ENCODE measurements around the gene SLC39A3. TPM values are rescaled to one million over a fixed set of nuclear protein-coding genes. Genes with fewer than 3 reads are reported as not detected.

Gene SLC39A3
- total and polyA plus RNA-seq, 12 donors, result 25.1 to 75.8 (median 41.8) TPM

GRCh38 chr19:2719232-2719735, 20.5 kb downstream of the SLC39A3 start:
- no peak for DNase-seq
- intact Hi-C loops (cut with DNase I), result no loop called here
- TF ChIP-seq POLR2A (IDR thresholded peaks at IDR 0.05), result no peak
- no peak for TF ChIP-seq CTCF (IDR thresholded peaks at IDR 0.05)
- Histone ChIP-seq H3K4me1 (replicated peaks in 1 of 2) (peaks cover 12 to 24% of the 10 kb centered on the region in 2 donors), H3K27ac (no peak overlapping the region), H3K27me3 (no peaks in the 10 kb centered on the region), H3K36me3 (replicated peaks in 1 of 2) (no peaks in the 10 kb centered on the region), H3K9me3 (replicated peaks in 1 of 3) (no peaks in the 10 kb centered on the region), H3K4me3 (no peak overlapping the region)
- WGBS, 4 donors, result 54 to 71% (median 63%) methylated on average over 4 to 7 of the region's 7 CpGs

DNA sequence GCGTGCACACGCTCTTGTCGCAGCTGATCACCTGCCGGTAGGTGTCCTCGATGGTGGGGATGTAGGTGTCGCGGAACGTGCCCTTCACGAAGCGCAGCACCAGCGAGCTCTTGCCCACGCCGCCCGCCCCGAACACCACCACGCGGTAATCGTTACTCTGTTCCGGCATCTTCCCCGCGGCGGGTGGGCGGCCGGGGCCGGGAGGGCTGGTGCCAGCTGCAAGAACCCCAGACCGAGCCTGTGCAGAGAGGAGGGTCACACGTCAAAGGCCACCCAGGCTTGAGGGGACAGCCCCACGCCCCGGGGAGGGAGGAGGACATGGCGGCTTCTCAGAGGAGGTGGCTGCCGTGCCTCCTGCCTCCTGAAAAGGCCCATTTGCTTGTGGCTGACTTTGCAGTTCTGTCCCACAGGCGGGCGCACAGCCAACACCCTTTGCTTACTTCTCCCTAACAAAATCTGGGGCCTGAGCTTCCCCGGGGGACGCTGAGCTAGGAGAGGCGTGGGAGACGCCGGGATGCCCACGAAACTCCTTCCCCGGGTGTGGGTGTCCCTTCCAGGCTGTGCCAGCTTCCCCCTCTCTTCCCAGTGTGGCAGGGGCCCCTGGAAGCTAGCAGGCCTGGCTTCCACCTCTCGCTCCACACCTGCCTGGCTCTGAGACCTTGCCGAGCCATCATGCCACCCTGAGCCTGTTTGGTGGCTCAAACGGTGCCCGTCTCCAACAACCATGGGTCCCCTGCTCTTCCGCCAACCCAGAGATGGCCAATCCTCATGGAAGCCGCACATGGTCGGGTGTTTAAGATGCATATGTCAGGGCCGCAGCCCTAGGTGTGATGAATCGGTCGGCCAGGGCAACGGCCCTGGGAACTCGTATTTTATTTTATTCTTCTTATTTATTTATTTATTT, 21.9 kb downstream of the SLC39A3 start:
- TF ChIP-seq POLR2A (IDR thresholded peaks at IDR 0.05) (no peak), CTCF (IDR thresholded peaks at IDR 0.05) (no peak)
- peak in 1 of 7 donors; percentile 16 for DNase-seq
- H3K27ac ChIP-seq, result no peak overlapping the region
- H3K9me3 ChIP-seq (replicated peaks in 1 of 3), result no peaks in the 10 kb centered on the region
- intact Hi-C loops (cut with DNase I), result no loop called here
- H3K36me3 ChIP-seq (replicated peaks in 1 of 2), result no peaks in the 10 kb centered on the region
- peaks cover 3 to 15% of the 10 kb centered on the region in 2 donors for H3K4me1 ChIP-seq (replicated peaks in 1 of 2)
- no peak overlapping the region for H3K4me3 ChIP-seq
- H3K27me3 ChIP-seq, result no peaks in the 10 kb centered on the region
- WGBS, 4 donors, result 84 to 90% (median 88%) methylated on average over 27 to 52 of the region's 52 CpGs

DNA sequence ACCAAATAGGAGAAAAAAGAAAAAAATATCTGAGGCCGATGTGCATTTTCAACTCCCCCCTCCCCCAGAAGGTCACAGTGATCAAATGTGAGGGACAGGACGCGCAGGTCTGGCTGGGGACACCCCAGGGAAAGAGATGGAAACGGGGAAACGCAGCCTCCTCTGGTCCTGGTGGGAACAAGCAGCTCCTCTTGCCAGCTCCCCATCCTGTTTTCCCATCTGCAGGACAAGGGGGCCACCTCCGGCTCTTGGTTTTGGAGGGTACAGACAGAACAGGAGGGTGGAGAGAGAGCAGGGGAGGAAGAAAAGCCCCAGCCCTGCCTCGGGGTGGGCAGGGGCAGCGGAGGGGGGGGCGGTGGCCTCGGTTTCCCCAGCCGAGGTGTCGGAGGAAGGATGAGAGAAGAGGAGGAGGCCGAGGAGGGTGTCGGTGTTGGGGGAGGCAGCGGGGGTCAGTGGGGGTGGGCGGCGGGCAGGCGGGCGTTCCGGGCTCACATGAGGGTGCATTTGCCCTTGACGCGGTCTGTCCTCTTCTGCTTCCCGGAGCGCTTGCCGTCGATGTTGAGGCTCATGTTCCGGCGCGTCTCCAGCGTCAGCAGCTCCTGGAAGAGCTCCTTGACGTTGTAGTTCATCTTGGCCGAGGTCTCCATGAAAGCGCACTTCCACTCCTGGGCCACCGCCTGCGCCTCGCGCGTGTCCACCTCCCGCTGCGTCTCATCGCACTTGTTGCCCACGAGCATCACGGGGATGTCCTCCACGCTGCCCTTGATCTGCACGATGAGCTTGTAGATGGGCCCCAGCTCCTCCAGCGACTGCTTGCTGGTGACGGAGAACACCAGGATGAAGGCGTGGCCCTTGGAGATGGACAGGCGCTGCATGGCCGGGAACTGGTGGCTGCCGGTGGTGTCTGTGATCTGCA, 22.8 kb downstream of the SLC39A3 start:
- TF ChIP-seq POLR2A (IDR thresholded peaks at IDR 0.05) (no peak), CTCF (IDR thresholded peaks at IDR 0.05) (no peak)
- Histone ChIP-seq H3K36me3 (replicated peaks in 1 of 2) (no peaks in the 10 kb centered on the region), H3K27me3 (no peaks in the 10 kb centered on the region), H3K4me1 (replicated peaks in 1 of 2) (peaks cover 0 to 11% of the 10 kb centered on the region in 2 donors), H3K9me3 (replicated peaks in 1 of 3) (no peaks in the 10 kb centered on the region), H3K27ac (no peak overlapping the region), H3K4me3 (no peak overlapping the region)
- intact Hi-C loops (cut with DNase I), result no loop called here
- 91 to 92% (median 91%) methylated on average over 46 to 51 of the region's 51 CpGs for WGBS, 4 donors
- no peak for DNase-seq

GRCh38 chr19:2716275-2716650, 23.6 kb downstream of the SLC39A3 start:
- H3K4me3 ChIP-seq, result no peak overlapping the region
- intact Hi-C loops (cut with DNase I), result no loop called here
- DNase-seq, result no peak
- WGBS, 4 donors, result 65 to 89% (median 79%) methylated on average over 2 to 19 of the region's 19 CpGs
- no peaks in the 10 kb centered on the region for H3K36me3 ChIP-seq (replicated peaks in 1 of 2)
- no peaks in the 10 kb centered on the region for H3K27me3 ChIP-seq
- TF ChIP-seq CTCF (IDR thresholded peaks at IDR 0.05), result no peak
- TF ChIP-seq POLR2A (IDR thresholded peaks at IDR 0.05), result no peak
- no peak overlapping the region for H3K27ac ChIP-seq
- no peaks in the 10 kb centered on the region for H3K9me3 ChIP-seq (replicated peaks in 1 of 3)
- peaks cover 0 to 11% of the 10 kb centered on the region in 2 donors for H3K4me1 ChIP-seq (replicated peaks in 1 of 2)

Data from adrenal gland (tissue), 12 donors.